Panc1 (cell line): ENCODE results near the gene ZNF182. TPM values are rescaled to one million over a fixed set of nuclear protein-coding genes. Genes with fewer than 3 reads are reported as not detected.
"Not testable (repeated sequence)": the region's sequence is repeated elsewhere in the genome, so short reads cannot be mapped to it uniquely, and the experiment has no call there.

Experiments
- ATAC-seq: fragments of 200-7000 bp; cut with Tn5 transposase; 2 replicates; pipeline ENCODE4 v1.9.1; 2020; ENCODE audit warnings: mild to moderate bottlenecking, moderate library complexity
- BruUV-seq: library from RNA; stranded (reverse); fragments of 400-500 nt; replicated peaks from 2 replicates; lab custom pipeline; 2021; lab: Mats Ljungman, UMichigan
- CTCF ChIA-PET: fragments of 300-600 bp; sonication (Branson Sonifier 250); formaldehyde crosslinking; loops from one replicate; lab custom pipeline; 2022; ENCODE audit warnings: antibody characterized with exemption; lab: Charles Lee
- POLR2A ChIA-PET: fragments of 300-600 bp; sonication (Branson Sonifier 250); formaldehyde crosslinking; loops from one replicate; lab custom pipeline; 2022; ENCODE audit warnings: antibody characterized with exemption; lab: Charles Lee
- DNase-seq: peaks from one replicate; pipeline ENCODE4 v3.0.0-alpha.2; 2010; ENCODE audit warnings: low read depth, low spot score
- H3K27ac ChIP-seq: 2 replicates; pipeline ENCODE4 v1.5.1; 2011; ENCODE audit warnings: mild to moderate bottlenecking, low read length, inconsistent platforms
- H3K27me3 ChIP-seq: fragments of 200-500 bp; sonication (Bioruptor generic); 2 replicates; pipeline ENCODE4 v1.6.0; 2014; ENCODE audit warnings: low read length, inconsistent platforms; ENCODE audit not compliant: control insufficient read depth, insufficient read depth
- H3K36me3 ChIP-seq: fragments of 200-500 bp; sonication (Bioruptor generic); 2 replicates; pipeline ENCODE4 v1.5.1; 2014; ENCODE audit warnings: inconsistent platforms, mild to moderate bottlenecking, low read length, moderate library complexity; ENCODE audit not compliant: control insufficient read depth, insufficient read depth
- H3K4me1 ChIP-seq: 2 replicates; pipeline ENCODE4 v1.5.1; 2011; ENCODE audit warnings: inconsistent platforms, mild to moderate bottlenecking, low read length, moderate library complexity; ENCODE audit not compliant: control insufficient read depth, insufficient read depth
- H3K4me3 ChIP-seq, 2 experiments: 2 replicates each; pipeline ENCODE4 v1.5.1; 2011 to 2012; ENCODE audit warnings: low read depth in 2 of 2, low read length in 2 of 2, mild to moderate bottlenecking in 2 of 2, inconsistent platforms in 1 of 2, moderate library complexity in 1 of 2
- H3K9me3 ChIP-seq: fragments of 200-500 bp; sonication (Bioruptor generic); 2 replicates; pipeline ENCODE4 v1.5.1; 2014; ENCODE audit warnings: low read depth, mild to moderate bottlenecking, inconsistent platforms, low read length, moderate library complexity; ENCODE audit not compliant: control insufficient read depth, insufficient read depth
- POLR2AphosphoS5 ChIP-seq: IDR thresholded peaks from 2 replicates; pipeline ENCODE4 v1.6.1; 2012; ENCODE audit warnings: mild to moderate bottlenecking, low read depth, low read length, moderate library complexity
- REST ChIP-seq, 2 experiments: IDR thresholded peaks; 2 replicates each; pipeline ENCODE4 v1.6.1; 2011 to 2012; ENCODE audit warnings: low read depth in 2 of 2, control low read depth in 1 of 2, low read length in 1 of 2, mild to moderate bottlenecking in 1 of 2, moderate library complexity in 1 of 2; ENCODE audit not compliant: insufficient read depth in 1 of 2
- SIN3A ChIP-seq: IDR thresholded peaks from 2 replicates; pipeline ENCODE4 v1.6.1; 2012; ENCODE audit warnings: low read depth, mild to moderate bottlenecking, low read length, moderate library complexity, borderline replicate concordance; ENCODE audit not compliant: insufficient read depth
- TCF7L2 ChIP-seq: IDR thresholded peaks from 2 replicates; pipeline ENCODE4 v1.6.1; 2011; ENCODE audit warnings: mild to moderate bottlenecking, low read depth, low read length, inconsistent platforms
- in situ Hi-C: cut with HindIII; loops from 2 replicates; pipeline ENCODE4 v1.10.0; 2016; ENCODE audit warnings: low sequenced_read_pairs, low pct_unique_long_range_greater_than_20kb
- intact Hi-C: fragments of 100-400 bp; cut with micrococcal nuclease; formaldehyde crosslinking; loops from one replicate; pipeline ENCODE4 v1.10.0; 2022; ENCODE audit not compliant: unreplicated experiment
- total RNA-seq: library from RNA; stranded (reverse); gene quantifications from one replicate; pipeline ENCODE4 v1.2.1, GENCODE V29; 2021; ENCODE audit not compliant: unreplicated experiment
- TF ChIP-seq, protein P1 (sequence below): fragments of 450-650 bp; IDR thresholded peaks from 2 replicates; pipeline ENCODE4 v1.5.1; 2017; ENCODE audit warnings: mild to moderate bottlenecking

The ZNF182 gene
- total RNA-seq, 1 experiment from 2014 or later: 11.1 TPM

DNA sequence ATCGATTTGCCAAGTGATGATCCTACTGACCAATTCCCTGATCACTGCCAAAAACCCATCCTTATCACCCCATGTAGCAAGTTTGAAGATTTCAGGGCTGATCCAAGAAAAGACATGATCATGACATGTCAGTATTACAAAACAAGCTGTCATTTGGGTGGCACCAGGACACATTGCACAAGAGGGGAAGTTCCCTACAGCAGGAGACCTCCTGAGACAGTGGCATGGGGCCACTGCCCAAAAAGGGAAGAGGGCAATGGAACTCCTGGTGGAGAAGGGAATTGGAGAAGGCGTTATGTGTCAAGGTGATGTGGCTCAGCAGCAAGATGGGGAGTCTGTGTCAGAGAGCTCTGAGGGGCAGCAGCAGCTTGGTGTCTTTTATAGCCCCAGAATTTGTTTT, 43.4 kb downstream of the ZNF182 start:
- Histone ChIP-seq H3K9me3 (no peaks in the 10 kb centered on the region; the same call in 1 of the 2 replicates), H3K4me3 (no peak overlapping the region), H3K4me1 (no peaks in the 10 kb centered on the region), H3K36me3 (no peaks in the 10 kb centered on the region), H3K27ac (no peak overlapping the region), H3K27me3 (no peaks in the 10 kb centered on the region)
- in situ Hi-C loops: no loop called here
- ATAC-seq: no peak
- intact Hi-C loops: no loop called here
- no peak for DNase-seq
- no TSS peak for BruUV-seq
- ChIA-PET POLR2A (interaction anchor here (0.6 kb wide), 1 partner anchor 131 kb away, joined by 4 read pairs; no protein-coding TSS in a partner anchor), CTCF (no interaction called here)
- no peak for TF ChIP-seq REST (IDR thresholded peaks at IDR 0.05; ENCODE audit: insufficient read depth in 1 of 2, low read depth in 2 of 2, low read length in 1 of 2)
- TF ChIP-seq TCF7L2: no peak
- TF ChIP-seq POLR2AphosphoS5: no peak
- TF ChIP-seq, protein P1, sequence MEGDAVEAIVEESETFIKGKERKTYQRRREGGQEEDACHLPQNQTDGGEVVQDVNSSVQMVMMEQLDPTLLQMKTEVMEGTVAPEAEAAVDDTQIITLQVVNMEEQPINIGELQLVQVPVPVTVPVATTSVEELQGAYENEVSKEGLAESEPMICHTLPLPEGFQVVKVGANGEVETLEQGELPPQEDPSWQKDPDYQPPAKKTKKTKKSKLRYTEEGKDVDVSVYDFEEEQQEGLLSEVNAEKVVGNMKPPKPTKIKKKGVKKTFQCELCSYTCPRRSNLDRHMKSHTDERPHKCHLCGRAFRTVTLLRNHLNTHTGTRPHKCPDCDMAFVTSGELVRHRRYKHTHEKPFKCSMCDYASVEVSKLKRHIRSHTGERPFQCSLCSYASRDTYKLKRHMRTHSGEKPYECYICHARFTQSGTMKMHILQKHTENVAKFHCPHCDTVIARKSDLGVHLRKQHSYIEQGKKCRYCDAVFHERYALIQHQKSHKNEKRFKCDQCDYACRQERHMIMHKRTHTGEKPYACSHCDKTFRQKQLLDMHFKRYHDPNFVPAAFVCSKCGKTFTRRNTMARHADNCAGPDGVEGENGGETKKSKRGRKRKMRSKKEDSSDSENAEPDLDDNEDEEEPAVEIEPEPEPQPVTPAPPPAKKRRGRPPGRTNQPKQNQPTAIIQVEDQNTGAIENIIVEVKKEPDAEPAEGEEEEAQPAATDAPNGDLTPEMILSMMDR: no peak
- no peak for TF ChIP-seq SIN3A

DNA sequence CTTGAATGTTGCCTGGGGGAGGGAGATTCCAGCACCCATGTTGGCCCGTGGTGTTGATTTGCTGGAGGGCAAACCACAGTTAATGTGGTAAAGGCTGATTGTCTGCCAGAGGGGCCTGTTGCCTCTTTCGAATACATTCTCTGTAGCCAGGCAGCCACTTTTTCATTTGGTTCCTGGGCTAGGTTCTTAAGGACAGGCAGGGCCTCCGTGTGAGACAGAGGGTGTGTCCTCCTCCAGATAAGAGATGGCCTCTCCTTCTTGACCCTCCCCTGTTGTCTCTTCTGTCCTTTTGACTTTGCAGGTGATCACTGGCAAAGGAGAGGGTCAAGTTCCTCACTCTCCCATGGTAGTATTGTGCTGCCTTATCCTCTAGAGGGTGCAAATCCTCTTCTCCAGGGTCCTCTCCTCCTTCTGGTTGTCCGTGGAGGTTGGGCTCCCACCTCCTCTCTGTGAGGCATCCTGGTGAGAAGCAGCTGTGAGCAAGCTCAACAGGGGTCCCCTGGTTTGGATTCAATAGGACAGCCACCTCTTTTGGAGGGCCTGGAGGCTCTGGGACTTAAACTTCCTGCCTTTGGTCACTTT, 44.9 kb downstream of the ZNF182 start:
- no peaks in the 10 kb centered on the region for H3K27me3 ChIP-seq
- BruUV-seq: no TSS peak
- no peaks in the 10 kb centered on the region for H3K36me3 ChIP-seq
- no peaks in the 10 kb centered on the region; the same call in 1 of the 2 replicates for H3K9me3 ChIP-seq
- intact Hi-C loops (no loop called here), in situ Hi-C loops (no loop called here)
- CTCF ChIA-PET: no interaction called here
- H3K27ac ChIP-seq: no peak overlapping the region
- DNase-seq (no peak), ATAC-seq (no peak)
- POLR2A ChIA-PET: no interaction called here
- no peak overlapping the region for H3K4me3 ChIP-seq
- TF ChIP-seq REST (IDR thresholded peaks at IDR 0.05; ENCODE audit: insufficient read depth in 1 of 2, low read depth in 2 of 2, low read length in 1 of 2): no peak
- TF ChIP-seq, protein P1: peak; percentile 27; the same call in 1 of the 2 replicates
- H3K4me1 ChIP-seq: no peaks in the 10 kb centered on the region

DNA sequence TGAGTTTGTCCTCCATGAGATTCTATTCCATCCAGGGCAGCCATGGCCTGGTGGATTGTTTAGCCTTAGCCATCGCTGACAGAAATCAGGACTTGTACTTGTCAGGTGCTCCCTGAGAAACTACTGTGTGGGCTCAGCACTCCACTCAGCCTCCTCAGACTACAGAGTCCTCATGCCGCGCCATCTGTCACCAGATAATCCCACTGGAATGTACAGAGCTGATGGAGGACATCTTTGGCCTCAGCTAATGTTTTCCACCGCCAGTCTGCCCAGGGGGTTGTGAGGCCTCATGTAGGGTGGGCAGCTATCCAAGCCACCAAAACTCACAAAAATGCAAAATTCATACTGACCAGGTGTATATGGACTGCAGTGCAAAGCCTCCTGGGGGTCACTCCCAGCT, 45.6 kb downstream of the ZNF182 start:
- BruUV-seq, H3K4me3 ChIP-seq, CTCF ChIA-PET, H3K27ac ChIP-seq, ATAC-seq, POLR2A ChIA-PET, DNase-seq, intact Hi-C loops, H3K4me1 ChIP-seq, in situ Hi-C loops, H3K27me3 ChIP-seq, H3K36me3 ChIP-seq, H3K9me3 ChIP-seq: not testable (repeated sequence)
